Ishikawa (cell line): Measurements from ENCODE around the gene METRNL.

Experiments
- CEBPB ChIP-seq: IDR thresholded peaks from 2 replicates; pipeline ENCODE4 v1.6.1; 2012
- CREB1 ChIP-seq: IDR thresholded peaks from 2 replicates; pipeline ENCODE4 v1.6.1; 2012; ENCODE audit warnings: low read depth
- EP300 ChIP-seq: IDR thresholded peaks from 2 replicates; pipeline ENCODE4 v1.6.1; 2012; ENCODE audit warnings: borderline replicate concordance
- TAF1 ChIP-seq: IDR thresholded peaks from 2 replicates; pipeline ENCODE4 v1.6.1; 2012; ENCODE audit warnings: low read depth, mild to moderate bottlenecking
- TCF12 ChIP-seq: IDR thresholded peaks from 2 replicates; pipeline ENCODE4 v1.6.1; 2012; ENCODE audit warnings: low read depth
- YY1 ChIP-seq: IDR thresholded peaks from 2 replicates; pipeline ENCODE4 v1.6.1; 2012; ENCODE audit warnings: low read depth
- ZBTB7A ChIP-seq: IDR thresholded peaks from 2 replicates; pipeline ENCODE4 v1.6.1; 2012; ENCODE audit warnings: low read depth
- TF ChIP-seq, protein P1 (sequence below): IDR thresholded peaks from 2 replicates; pipeline ENCODE4 v1.6.1; 2012
- TF ChIP-seq, protein P2 (sequence below): IDR thresholded peaks from 2 replicates; pipeline ENCODE4 v1.6.1; 2012; ENCODE audit warnings: low read depth, mild to moderate bottlenecking

DNA sequence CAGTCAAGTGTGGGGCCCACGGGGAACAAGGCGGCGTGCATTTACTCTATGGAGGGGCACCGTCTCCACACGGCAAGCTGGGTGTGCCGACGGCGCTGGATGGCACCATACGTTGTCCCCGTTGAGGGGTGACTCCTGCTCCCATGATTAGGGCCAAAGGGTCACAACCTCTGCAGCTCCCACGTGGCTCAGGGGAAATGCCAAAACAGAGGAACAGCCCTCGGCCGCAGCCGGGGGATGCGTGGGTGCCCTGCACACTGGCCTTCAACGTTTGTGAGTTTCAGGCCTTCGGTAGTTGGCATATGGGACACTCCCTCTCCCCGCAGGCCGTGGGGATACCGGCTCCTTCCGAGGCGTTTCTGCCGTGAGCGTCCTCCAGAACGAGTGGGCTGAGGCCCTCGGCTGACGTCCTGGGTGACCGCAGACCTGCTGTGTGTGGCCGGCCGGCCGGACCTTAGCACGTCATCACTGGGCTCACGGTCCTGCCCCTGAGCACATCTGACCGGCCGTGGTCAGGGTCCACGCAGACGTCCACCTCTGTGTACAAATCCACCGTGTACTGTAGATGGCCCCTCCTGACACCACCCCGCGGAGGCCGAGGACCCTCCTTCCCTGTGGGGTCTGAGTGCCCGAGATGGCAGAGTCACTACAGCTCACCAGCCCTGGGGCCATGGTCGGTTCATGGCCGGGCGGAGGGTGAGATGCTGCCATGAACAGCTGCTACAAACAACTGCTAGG lies 4.8 kb upstream of the METRNL start:
- no peak for TF ChIP-seq EP300
- TF ChIP-seq, protein P1, sequence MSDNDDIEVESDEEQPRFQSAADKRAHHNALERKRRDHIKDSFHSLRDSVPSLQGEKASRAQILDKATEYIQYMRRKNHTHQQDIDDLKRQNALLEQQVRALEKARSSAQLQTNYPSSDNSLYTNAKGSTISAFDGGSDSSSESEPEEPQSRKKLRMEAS: no peak
- no peak for TF ChIP-seq CEBPB
- no peak for TF ChIP-seq TAF1
- TF ChIP-seq, protein P2, sequence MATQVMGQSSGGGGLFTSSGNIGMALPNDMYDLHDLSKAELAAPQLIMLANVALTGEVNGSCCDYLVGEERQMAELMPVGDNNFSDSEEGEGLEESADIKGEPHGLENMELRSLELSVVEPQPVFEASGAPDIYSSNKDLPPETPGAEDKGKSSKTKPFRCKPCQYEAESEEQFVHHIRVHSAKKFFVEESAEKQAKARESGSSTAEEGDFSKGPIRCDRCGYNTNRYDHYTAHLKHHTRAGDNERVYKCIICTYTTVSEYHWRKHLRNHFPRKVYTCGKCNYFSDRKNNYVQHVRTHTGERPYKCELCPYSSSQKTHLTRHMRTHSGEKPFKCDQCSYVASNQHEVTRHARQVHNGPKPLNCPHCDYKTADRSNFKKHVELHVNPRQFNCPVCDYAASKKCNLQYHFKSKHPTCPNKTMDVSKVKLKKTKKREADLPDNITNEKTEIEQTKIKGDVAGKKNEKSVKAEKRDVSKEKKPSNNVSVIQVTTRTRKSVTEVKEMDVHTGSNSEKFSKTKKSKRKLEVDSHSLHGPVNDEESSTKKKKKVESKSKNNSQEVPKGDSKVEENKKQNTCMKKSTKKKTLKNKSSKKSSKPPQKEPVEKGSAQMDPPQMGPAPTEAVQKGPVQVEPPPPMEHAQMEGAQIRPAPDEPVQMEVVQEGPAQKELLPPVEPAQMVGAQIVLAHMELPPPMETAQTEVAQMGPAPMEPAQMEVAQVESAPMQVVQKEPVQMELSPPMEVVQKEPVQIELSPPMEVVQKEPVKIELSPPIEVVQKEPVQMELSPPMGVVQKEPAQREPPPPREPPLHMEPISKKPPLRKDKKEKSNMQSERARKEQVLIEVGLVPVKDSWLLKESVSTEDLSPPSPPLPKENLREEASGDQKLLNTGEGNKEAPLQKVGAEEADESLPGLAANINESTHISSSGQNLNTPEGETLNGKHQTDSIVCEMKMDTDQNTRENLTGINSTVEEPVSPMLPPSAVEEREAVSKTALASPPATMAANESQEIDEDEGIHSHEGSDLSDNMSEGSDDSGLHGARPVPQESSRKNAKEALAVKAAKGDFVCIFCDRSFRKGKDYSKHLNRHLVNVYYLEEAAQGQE: no peak
- no peak for TF ChIP-seq YY1
- no peak for TF ChIP-seq CREB1
- TF ChIP-seq TCF12: no peak
- TF ChIP-seq ZBTB7A: no peak
